Endothelial cell of umbilical vein (primary cell): Measurements from ENCODE around the gene UVRAG. TPM values are rescaled to one million over a fixed set of nuclear protein-coding genes. Genes with fewer than 3 reads are reported as not detected.

Source experiments
- BruUV-seq: library from RNA; stranded (reverse); fragments of 400-500 nt; replicated peaks from 2 replicates; lab custom pipeline; 2021; lab: Mats Ljungman, UMichigan
- CTCF ChIA-PET: fragments of 300-600, 350-600 bp; sonication (Branson Sonifier 250); formaldehyde crosslinking; loops from one replicate; lab custom pipeline; 2021; ENCODE audit warnings: antibody characterized with exemption, inconsistent platforms; lab: Charles Lee
- POLR2A ChIA-PET: fragments of 300-600, 350-600 bp; sonication (Branson Sonifier 250); formaldehyde crosslinking; loops from one replicate; lab custom pipeline; 2021; ENCODE audit warnings: antibody characterized with exemption, inconsistent platforms; lab: Charles Lee
- DNase-seq: peaks from one replicate; pipeline ENCODE4 v3.0.0-alpha.2; 2011; ENCODE audit warnings: low read depth, low spot score
- FAIRE-seq: peaks from 2 replicates; lab custom pipeline; 2011; peaks lifted over from hg19 to GRCh38; lab: Jason Lieb, UNC
- H2AFZ ChIP-seq: 2 replicates; pipeline ENCODE4 v1.6.0; 2012; ENCODE audit warnings: low read depth, low read length, control low read depth, inconsistent platforms
- H3K27ac ChIP-seq: 2 replicates; pipeline ENCODE4 v1.5.1; 2011; ENCODE audit warnings: low read depth, mild to moderate bottlenecking, control low read depth, low read length, moderate library complexity; ENCODE audit not compliant: insufficient read depth
- H3K27me3 ChIP-seq, 2 experiments: 2 replicates each; pipeline versions ENCODE4 v1.6.0 to v1.6.1; 2011; ENCODE audit warnings: low read length in 2 of 2, mixed read lengths in 1 of 2; ENCODE audit not compliant: control insufficient read depth in 2 of 2, insufficient read depth in 2 of 2
- H3K36me3 ChIP-seq, 2 experiments: 2 replicates in 1 of 2; 3 replicates in 1 of 2; pipeline ENCODE4 v1.5.1; 2011; ENCODE audit warnings: low read length in 2 of 2, mild to moderate bottlenecking in 1 of 2, moderate library complexity in 1 of 2; ENCODE audit not compliant: control insufficient read depth in 2 of 2, insufficient read depth in 2 of 2; ENCODE audit errors: extremely low read depth in 1 of 2
- H3K4me1 ChIP-seq: 3 replicates; pipeline ENCODE4 v1.5.1; 2011; ENCODE audit warnings: mild to moderate bottlenecking, low read length; ENCODE audit not compliant: control insufficient read depth, insufficient read depth; ENCODE audit errors: extremely low read depth
- H3K4me2 ChIP-seq: 2 replicates; pipeline ENCODE4 v1.6.1; 2011; ENCODE audit warnings: low read length, control low read depth, mixed read lengths; ENCODE audit not compliant: insufficient read depth
- H3K4me3 ChIP-seq, 3 experiments: fragments of 200-600 bp in 1 of 3; sonication (generic), shearing (Covaris generic) in 1 of 3; replicated peaks in 1 of 3; 2 replicates each; pipeline ENCODE4 v1.5.1; 2011 to 2016; ENCODE audit warnings: control low read depth in 3 of 3, low read length in 3 of 3, mild to moderate bottlenecking in 2 of 3, inconsistent platforms in 1 of 3, low read depth in 1 of 3, moderate library complexity in 1 of 3; ENCODE audit not compliant: insufficient read depth in 1 of 3
- H3K79me2 ChIP-seq: 2 replicates; pipeline ENCODE4 v1.6.0; 2012; ENCODE audit warnings: low read length, inconsistent platforms; ENCODE audit not compliant: control insufficient read depth, insufficient read depth
- H3K9ac ChIP-seq: replicated peaks from 2 replicates; pipeline ENCODE3; 2011; ENCODE audit warnings: low read length, control low read depth; ENCODE audit not compliant: insufficient read depth; ENCODE audit errors: extremely low read depth
- H3K9me1 ChIP-seq: replicated peaks from 3 replicates; pipeline ENCODE4 v1.6.0; 2011; ENCODE audit warnings: mild to moderate bottlenecking, low read length; ENCODE audit not compliant: control insufficient read depth, insufficient read depth; ENCODE audit errors: extremely low read depth
- H3K9me3 ChIP-seq: replicated peaks from 2 replicates; pipeline ENCODE4 v1.5.1; 2012; ENCODE audit warnings: low read length, inconsistent platforms; ENCODE audit not compliant: control insufficient read depth, insufficient read depth
- H4K20me1 ChIP-seq: replicated peaks from 2 replicates; pipeline ENCODE3; 2011; ENCODE audit warnings: mild to moderate bottlenecking, low read length; ENCODE audit not compliant: control insufficient read depth, insufficient read depth; ENCODE audit errors: extremely low read depth
- EZH2 ChIP-seq: IDR thresholded peaks from 2 replicates; pipeline ENCODE4 v1.6.1; 2012; ENCODE audit warnings: borderline replicate concordance, low read depth, mild to moderate bottlenecking, moderate library complexity, low read length, inconsistent platforms; ENCODE audit not compliant: severe bottlenecking
- FOS ChIP-seq: IDR thresholded peaks from 2 replicates; pipeline ENCODE4 v1.6.1; 2011; ENCODE audit warnings: mild to moderate bottlenecking, low read length, moderate library complexity, borderline replicate concordance; ENCODE audit not compliant: insufficient read depth
- GATA2 ChIP-seq: IDR thresholded peaks from 2 replicates; pipeline ENCODE4 v1.7.0; 2011; ENCODE audit warnings: low read depth, mild to moderate bottlenecking, moderate library complexity, mixed read lengths, low read length; ENCODE audit not compliant: insufficient read length, insufficient read depth
- JUN ChIP-seq: IDR thresholded peaks from 2 replicates; pipeline ENCODE4 v1.6.1; 2011; ENCODE audit warnings: borderline replicate concordance, low read depth; ENCODE audit not compliant: insufficient read length, insufficient read depth
- MAX ChIP-seq: IDR thresholded peaks from 2 replicates; pipeline ENCODE4 v1.6.1; 2011; ENCODE audit not compliant: insufficient read depth, insufficient read length
- MYC ChIP-seq: IDR thresholded peaks from one replicate; pipeline ENCODE4 v1.6.1; 2011; ENCODE audit warnings: mild to moderate bottlenecking, low read depth, low read length
- POLR2A ChIP-seq: IDR thresholded peaks from 2 replicates; pipeline ENCODE4 v1.6.1; 2012; ENCODE audit warnings: low read depth, mild to moderate bottlenecking, control low read depth, low read length
- POLR2AphosphoS5 ChIP-seq: IDR thresholded peaks from 2 replicates; pipeline ENCODE4 v1.6.1; 2012; ENCODE audit warnings: low read depth, mild to moderate bottlenecking, control low read depth, low read length, moderate library complexity; ENCODE audit not compliant: insufficient read depth
- dilution Hi-C: fragments of 300-500 bp; cut with MboI; formaldehyde crosslinking; loops from one replicate; pipeline ENCODE4 v1.15.0; 2019; ENCODE audit warnings: low sequenced_read_pairs; ENCODE audit not compliant: extremely low pct_ligation_motif_present
- intact Hi-C: fragments of 100-400 bp; cut with micrococcal nuclease; formaldehyde crosslinking; loops from one replicate; pipeline ENCODE4 v1.10.0; 2022
- polyA plus RNA-seq, 4 experiments: library from polyadenylated mRNA; depleted of rRNA in 3 of 4; stranded (reverse) in 3 of 4; unstranded in 1 of 4; fragments of >200 nt; gene quantifications; 2 replicates each; pipeline versions ENCODE4 v1.2.1 to v1.2.3, GENCODE V29; 2011 to 2012; ENCODE audit warnings: missing spikeins in 1 of 4
- total RNA-seq: library from RNA; stranded (reverse); gene quantifications from 2 replicates; pipeline ENCODE4 v1.2.3, GENCODE V29; 2021
- TF ChIP-seq, protein P1 (sequence below), 2 donors: IDR thresholded peaks; 1 replicate in 1 of 2; 2 replicates in 1 of 2; pipeline ENCODE4 v1.5.1; 2011; ENCODE audit warnings: low read length in 2 of 2, mild to moderate bottlenecking in 2 of 2, moderate library complexity in 2 of 2, control low read depth in 1 of 2, inconsistent platforms in 1 of 2, low read depth in 1 of 2; ENCODE audit not compliant: insufficient read depth in 1 of 2; ENCODE audit errors: extremely low read depth in 1 of 2

Gene UVRAG
- total and polyA plus RNA-seq, 2 donors (not counting 3 experiments of a cell fraction or from before 2014, with no cell fraction given), result 21.2 to 65.6 TPM

DNA sequence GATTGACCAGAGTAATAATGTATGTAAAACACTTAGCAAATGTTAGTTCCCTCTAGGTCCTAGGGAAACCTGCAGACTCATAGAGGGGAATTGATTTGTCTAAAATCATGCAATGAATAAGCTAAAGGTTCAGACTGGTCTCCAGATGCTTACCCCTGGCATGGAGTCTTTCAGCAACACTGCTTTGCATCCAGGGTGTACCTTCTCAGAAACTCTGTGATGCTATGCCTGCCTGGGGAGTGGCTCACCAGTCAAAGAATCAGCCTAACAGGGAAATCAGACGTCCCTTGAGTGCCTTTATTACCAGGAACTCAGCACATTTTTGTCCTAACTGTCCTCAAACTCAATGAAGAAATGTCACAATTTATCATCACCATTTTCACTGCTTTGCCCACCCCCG, 5.9 kb upstream of the UVRAG start:
- H3K27ac ChIP-seq, result no peak overlapping the region
- CTCF ChIA-PET, result interaction anchor here (1.6 to 5.9 kb wide), 2 partner anchors 42 to 58 kb away, joined by 5 to 55 read pairs; no protein-coding TSS in a partner anchor

More for the DNA sequence above, 5.9 kb upstream of the UVRAG start:
- Histone ChIP-seq H3K9me3 (no peaks in the 10 kb centered on the region), H3K9me1 (no peaks in the 10 kb centered on the region), H3K9ac (no peak overlapping the region), H3K4me1 (peaks cover 16% of the 10 kb centered on the region), H2AFZ (no peak overlapping the region), H3K36me3 (no peaks in the 10 kb centered on the region), H4K20me1 (no peaks in the 10 kb centered on the region), H3K4me3 (no peak overlapping the region), H3K27me3 (no peaks in the 10 kb centered on the region), H3K79me2 (no peaks in the 10 kb centered on the region), H3K4me2 (no peak overlapping the region)
- FAIRE-seq (peak; percentile 21), DNase-seq (no peak)
- intact Hi-C loops, result no loop called here
- no TSS peak for BruUV-seq
- POLR2A ChIA-PET, result no interaction called here
- no peak for TF ChIP-seq POLR2A
- TF ChIP-seq, protein P1, sequence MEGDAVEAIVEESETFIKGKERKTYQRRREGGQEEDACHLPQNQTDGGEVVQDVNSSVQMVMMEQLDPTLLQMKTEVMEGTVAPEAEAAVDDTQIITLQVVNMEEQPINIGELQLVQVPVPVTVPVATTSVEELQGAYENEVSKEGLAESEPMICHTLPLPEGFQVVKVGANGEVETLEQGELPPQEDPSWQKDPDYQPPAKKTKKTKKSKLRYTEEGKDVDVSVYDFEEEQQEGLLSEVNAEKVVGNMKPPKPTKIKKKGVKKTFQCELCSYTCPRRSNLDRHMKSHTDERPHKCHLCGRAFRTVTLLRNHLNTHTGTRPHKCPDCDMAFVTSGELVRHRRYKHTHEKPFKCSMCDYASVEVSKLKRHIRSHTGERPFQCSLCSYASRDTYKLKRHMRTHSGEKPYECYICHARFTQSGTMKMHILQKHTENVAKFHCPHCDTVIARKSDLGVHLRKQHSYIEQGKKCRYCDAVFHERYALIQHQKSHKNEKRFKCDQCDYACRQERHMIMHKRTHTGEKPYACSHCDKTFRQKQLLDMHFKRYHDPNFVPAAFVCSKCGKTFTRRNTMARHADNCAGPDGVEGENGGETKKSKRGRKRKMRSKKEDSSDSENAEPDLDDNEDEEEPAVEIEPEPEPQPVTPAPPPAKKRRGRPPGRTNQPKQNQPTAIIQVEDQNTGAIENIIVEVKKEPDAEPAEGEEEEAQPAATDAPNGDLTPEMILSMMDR (IDR thresholded peaks at IDR 0.05; ENCODE audit: extremely low read depth in 1 of 2, insufficient read depth in 1 of 2, low read depth in 1 of 2, low read length in 2 of 2), result no peak
- TF ChIP-seq EZH2, result no peak
- no peak for TF ChIP-seq MAX
- no peak for TF ChIP-seq GATA2
- no peak for TF ChIP-seq JUN
- TF ChIP-seq FOS, result no peak
- no peak for TF ChIP-seq MYC
- no peak for TF ChIP-seq POLR2AphosphoS5
- dilution Hi-C loops, result no loop called here
